HG02970 (cell line): ENCODE results near the gene ZMYND8.
"Not testable (repeated sequence)": the region's sequence is repeated elsewhere in the genome, so short reads cannot be mapped to it uniquely, and the experiment has no call there.

Experiments used
- ATAC-seq: cut with Tn5 transposase; IDR thresholded peaks from one replicate; pipeline ENCODE4 v1.9.1; 2021; ENCODE audit warnings: mild to moderate bottlenecking, moderate library complexity, moderate number of reproducible peaks; ENCODE audit not compliant: unreplicated experiment, low FRiP score

ZMYND8 gene

GRCh38 chr20:47215653-47216397 is 140.7 kb downstream of the ZMYND8 start:
- ATAC-seq = no peak

GRCh38 chr20:47213966-47214365 is 142.5 kb downstream of the ZMYND8 start:
- ATAC-seq = no peak

- no peak for ATAC-seq
Observed at GRCh38 chr20:47212606-47213207, 143.8 kb downstream of the ZMYND8 start.

DNA sequence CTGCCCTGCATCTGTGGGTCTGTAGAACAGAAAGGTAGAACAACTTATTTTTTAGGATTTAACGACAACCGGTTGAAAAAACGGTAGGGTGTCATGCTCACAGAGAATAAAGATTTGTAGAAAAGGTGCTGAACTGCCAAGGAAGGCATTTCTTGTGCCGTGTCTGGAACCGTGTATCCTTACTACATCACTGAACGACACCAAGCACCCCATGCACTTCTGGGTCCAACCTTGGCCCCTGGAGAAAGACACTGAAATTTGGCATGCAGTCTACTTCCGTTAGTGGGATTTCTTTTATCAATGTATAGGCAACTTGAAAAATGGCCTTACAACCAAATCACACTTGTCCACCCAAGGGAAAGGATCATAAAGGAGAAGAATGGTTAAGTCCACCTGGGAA is 145.5 kb downstream of the ZMYND8 start:
- no peak for ATAC-seq

- ATAC-seq = no peak
Observed at GRCh38 chr20:47210470-47210869, 146.0 kb downstream of the ZMYND8 start.

GRCh38 chr20:47209982-47210381 is 146.5 kb downstream of the ZMYND8 start:
- no peak for ATAC-seq

- no peak for ATAC-seq
Observed at GRCh38 chr20:47208534-47209174, 147.8 kb downstream of the ZMYND8 start.

DNA sequence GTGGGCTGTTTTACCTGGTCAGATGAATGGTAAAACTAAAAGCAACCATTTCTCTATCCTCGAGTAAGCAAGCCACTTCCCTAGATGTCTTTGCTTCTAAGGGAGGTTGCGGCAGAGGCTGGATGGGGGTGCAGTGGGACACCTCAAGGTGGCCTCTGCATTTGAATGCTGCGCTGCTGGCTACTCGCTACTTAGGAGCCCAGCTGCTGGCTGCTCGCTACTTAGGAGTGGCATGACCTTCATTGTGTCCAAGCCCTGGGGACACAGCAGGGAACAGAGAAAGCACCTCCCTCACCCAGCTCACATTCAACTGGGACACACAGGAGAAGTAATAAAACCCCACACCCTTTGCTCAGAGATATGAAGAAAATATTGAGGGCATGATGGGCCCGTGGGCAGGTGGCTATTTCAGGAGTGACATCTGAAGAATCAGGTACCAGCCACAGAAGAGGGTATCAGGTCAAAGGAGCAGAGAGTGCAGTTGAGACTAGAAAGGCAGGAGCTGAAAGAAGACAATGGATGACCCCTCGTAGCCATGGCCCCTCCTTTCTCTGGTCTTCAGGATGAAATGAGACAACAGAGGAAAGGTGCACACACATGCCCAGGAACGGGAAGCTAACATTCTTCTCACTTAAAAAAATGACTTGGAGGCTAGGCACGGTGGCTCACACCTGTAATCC is 149.4 kb downstream of the ZMYND8 start:
- ATAC-seq = no peak

- not testable (repeated sequence) for ATAC-seq
Observed at GRCh38 chr20:47206552-47206951, 149.9 kb downstream of the ZMYND8 start.

- no peak for ATAC-seq
Observed at GRCh38 chr20:47205577-47206123, 150.8 kb downstream of the ZMYND8 start.

DNA sequence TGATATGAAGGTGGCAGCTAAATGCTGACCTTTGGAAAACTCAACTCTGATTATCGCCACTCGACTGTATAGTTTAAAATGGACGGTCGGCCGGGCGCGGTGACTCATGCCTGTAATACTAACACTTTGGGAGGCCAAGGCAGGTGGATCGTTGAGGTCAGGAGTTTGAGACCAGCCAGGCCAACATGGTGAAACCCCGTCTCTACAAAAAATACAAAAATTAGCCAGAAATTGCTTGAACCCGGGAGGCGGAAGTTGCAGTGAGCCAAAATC is 151.7 kb downstream of the ZMYND8 start:
- ATAC-seq = not testable (repeated sequence)

GRCh38 chr20:47204008-47204849 is 152.3 kb downstream of the ZMYND8 start:
- no peak for ATAC-seq

GRCh38 chr20:47202733-47203667 is 153.5 kb downstream of the ZMYND8 start:
- ATAC-seq = no peak

DNA sequence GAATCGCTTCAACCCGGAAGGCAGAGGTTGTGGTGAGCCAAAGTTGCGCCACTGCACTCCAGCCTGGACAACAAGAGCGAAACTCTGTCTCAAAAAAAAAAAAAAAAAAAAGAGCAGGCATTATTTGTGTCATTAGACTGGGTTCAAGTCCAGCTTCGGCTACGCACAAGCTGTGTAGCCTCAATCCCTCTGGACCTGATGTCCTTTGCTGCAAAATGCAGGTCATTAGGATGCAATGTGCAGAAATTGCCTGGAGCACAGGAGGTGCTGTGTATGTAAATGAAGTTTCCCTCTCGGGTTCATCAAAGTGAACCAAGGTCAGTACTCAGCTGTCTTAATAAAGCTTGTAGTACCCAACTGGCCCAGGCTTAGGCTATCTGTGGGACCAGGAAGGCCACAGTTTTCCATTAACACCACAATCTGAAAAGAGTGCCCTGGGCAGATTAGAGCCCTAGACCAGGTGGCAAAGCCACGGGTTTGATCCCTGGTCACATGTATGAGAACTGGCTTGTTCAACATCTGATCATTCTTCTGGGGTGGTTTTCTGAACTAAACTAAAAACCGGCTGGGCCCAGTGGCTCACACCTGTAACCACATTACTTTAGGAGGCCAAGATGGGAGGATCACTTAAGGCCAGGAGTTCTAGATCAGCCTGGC is 155.3 kb downstream of the ZMYND8 start:
- no peak for ATAC-seq

GRCh38 chr20:47198996-47199552 is 157.4 kb downstream of the ZMYND8 start:
- ATAC-seq = no peak

DNA sequence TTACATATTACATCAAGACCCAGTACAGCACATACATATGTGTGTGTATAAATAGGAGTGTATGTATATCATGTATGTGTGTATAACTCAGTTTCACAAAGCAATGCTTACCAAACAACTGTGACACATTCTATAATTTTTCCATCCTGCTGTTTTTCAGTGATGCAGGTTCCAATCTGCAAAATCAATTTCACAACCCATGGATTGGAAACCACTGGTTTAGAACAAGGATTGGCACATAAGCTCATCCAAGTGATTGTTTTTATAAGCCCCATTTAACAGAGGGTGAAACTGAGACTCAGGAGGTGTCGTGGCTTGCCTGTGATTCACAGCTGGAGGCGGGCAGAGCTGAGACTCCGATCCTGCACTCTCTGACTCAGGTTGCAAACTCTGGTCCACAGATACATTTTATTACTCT is 158.2 kb downstream of the ZMYND8 start:
- ATAC-seq = no peak

DNA sequence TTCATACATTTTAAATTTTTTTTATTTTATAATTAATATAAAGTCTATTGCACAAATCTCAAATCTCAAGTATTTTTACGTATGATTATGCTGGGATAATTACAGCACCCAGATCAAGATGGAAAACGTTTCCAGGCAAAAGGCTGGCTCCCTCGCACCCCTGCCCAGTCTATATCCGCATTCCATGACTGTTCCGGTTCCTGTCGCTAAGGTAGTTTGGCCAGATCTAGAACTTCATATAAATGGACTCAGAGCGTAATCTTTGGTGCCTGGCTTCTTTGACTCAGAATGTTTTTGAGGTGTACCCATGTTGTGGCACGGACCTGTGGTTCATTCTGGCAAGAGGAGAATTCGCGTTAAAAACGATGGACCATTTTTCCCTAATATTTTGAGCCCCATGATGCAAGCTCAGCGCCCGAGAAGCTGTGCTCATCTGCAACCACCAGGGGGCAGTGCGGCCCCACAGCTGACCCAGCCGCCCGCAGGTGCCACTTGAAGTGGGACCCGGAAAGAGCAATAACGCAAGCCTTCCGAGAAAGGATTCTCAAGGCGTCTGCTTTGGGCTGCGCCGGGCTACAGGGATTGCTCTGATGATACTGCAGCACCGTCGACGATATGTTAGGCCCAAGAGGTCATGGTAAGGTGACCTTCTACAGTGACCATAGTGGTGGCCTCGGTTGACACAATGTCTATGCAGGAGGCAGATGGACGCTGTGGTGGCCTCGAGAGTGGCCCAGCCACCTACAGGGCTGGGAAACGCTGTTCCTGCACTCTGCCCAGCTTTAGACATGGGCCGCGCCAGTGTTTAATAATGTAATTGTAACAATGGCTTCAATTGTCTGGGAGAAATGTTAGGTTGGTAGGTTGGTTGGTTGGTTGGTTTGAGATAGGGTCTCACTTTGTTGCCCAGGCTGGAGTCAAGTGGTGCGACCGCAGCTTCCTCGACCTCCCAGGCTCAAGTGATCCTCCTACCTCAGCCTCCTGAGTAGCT is 160.1 kb downstream of the ZMYND8 start:
- no peak for ATAC-seq
